GM18861 (cell line): ENCODE measurements around the gene NCOA7.
"Not testable (repeated sequence)": the region's sequence is repeated elsewhere in the genome, so short reads cannot be mapped to it uniquely, and the experiment has no call there.

ENCODE experiments used
- ATAC-seq: cut with Tn5 transposase; IDR thresholded peaks from one replicate; pipeline ENCODE4 v1.9.1; 2021; ENCODE audit not compliant: unreplicated experiment

Gene NCOA7

GRCh38 chr6:125791820-125792165, 1.0 kb downstream of the NCOA7 start:
- ATAC-seq, result no peak

GRCh38 chr6:125792172-125792571, 1.4 kb downstream of the NCOA7 start:
- ATAC-seq, result no peak

- ATAC-seq, result no peak
Measured at GRCh38 chr6:125792680-125793079, 1.9 kb downstream of the NCOA7 start.

GRCh38 chr6:125793280-125793679, 2.5 kb downstream of the NCOA7 start:
- ATAC-seq, result no peak

- ATAC-seq, result peak; percentile 24
Measured at GRCh38 chr6:125793863-125794262, 3.1 kb downstream of the NCOA7 start.

- ATAC-seq, result no peak
Measured at GRCh38 chr6:125794342-125795137, 3.8 kb downstream of the NCOA7 start.

- ATAC-seq, result no peak
Measured at GRCh38 chr6:125795301-125795700, 4.5 kb downstream of the NCOA7 start.

- ATAC-seq, result no peak
Measured at GRCh38 chr6:125797120-125797885, 6.5 kb downstream of the NCOA7 start.

- no peak for ATAC-seq
Measured at GRCh38 chr6:125797886-125798444, 7.2 kb downstream of the NCOA7 start.

GRCh38 chr6:125798734-125799508, 8.2 kb downstream of the NCOA7 start:
- peak; percentile 81 for ATAC-seq

GRCh38 chr6:125802383-125802782, 11.6 kb downstream of the NCOA7 start:
- peak; percentile 17 for ATAC-seq

- ATAC-seq, result no peak
Measured at GRCh38 chr6:125802943-125803377, 12.2 kb downstream of the NCOA7 start.

- peak; percentile 56 for ATAC-seq
Measured at GRCh38 chr6:125804264-125804663, 13.5 kb downstream of the NCOA7 start.

- not testable (repeated sequence) for ATAC-seq
Measured at GRCh38 chr6:125804866-125805425, 14.2 kb downstream of the NCOA7 start.

- ATAC-seq, result no peak
Measured at GRCh38 chr6:125806813-125807212, 16.1 kb downstream of the NCOA7 start.

- ATAC-seq, result peak; percentile 28
Measured at GRCh38 chr6:125807293-125807692, 16.5 kb downstream of the NCOA7 start.

- ATAC-seq, result peak; percentile 21
Measured at GRCh38 chr6:125808060-125808459, 17.3 kb downstream of the NCOA7 start.

- no peak for ATAC-seq
Measured at GRCh38 chr6:125808591-125808990, 17.8 kb downstream of the NCOA7 start.

- no peak for ATAC-seq
Measured at GRCh38 chr6:125809570-125810170, 18.9 kb downstream of the NCOA7 start.

- ATAC-seq, result no peak
Measured at GRCh38 chr6:125810445-125810844, 19.7 kb downstream of the NCOA7 start.
